GM21529 (cell line): Measurements from ENCODE around the gene KRTAP4-1.
"Not testable (repeated sequence)": the region's sequence is repeated elsewhere in the genome, so short reads cannot be mapped to it uniquely, and the experiment has no call there.

Source experiments
- ATAC-seq: cut with Tn5 transposase; IDR thresholded peaks from one replicate; pipeline ENCODE4 v1.9.1; 2021; ENCODE audit not compliant: unreplicated experiment

The KRTAP4-1 gene

GRCh38 chr17:41176744-41177387 is 7.8 kb downstream of the KRTAP4-1 start:
- no peak for ATAC-seq

GRCh38 chr17:41171886-41172285 is 12.8 kb downstream of the KRTAP4-1 start:
- no peak for ATAC-seq

- no peak for ATAC-seq
Measured at GRCh38 chr17:41168121-41168520, 16.6 kb downstream of the KRTAP4-1 start, which contains the start of gene KRTAP4-3. Gene KRTAP4-3 (minus strand): TSS chr17:41168221. CDS start chr17:41168172, 49 bp downstream.

- no peak for ATAC-seq
Measured at GRCh38 chr17:41167561-41167960, 17.1 kb downstream of the KRTAP4-1 start.

- ATAC-seq, result no peak
Measured at GRCh38 chr17:41163828-41164227, 20.9 kb downstream of the KRTAP4-1 start.

GRCh38 chr17:41160648-41161047 is 24.1 kb downstream of the KRTAP4-1 start, which contains the start of gene KRTAP4-4:
Gene KRTAP4-4 (minus strand): TSS chr17:41160748. CDS start chr17:41160691, 57 bp downstream.
- no peak for ATAC-seq

- not testable (repeated sequence) for ATAC-seq
Measured at GRCh38 chr17:41160190-41160589, 24.5 kb downstream of the KRTAP4-1 start.

- no peak for ATAC-seq
Measured at GRCh38 chr17:41153856-41154255, 30.9 kb downstream of the KRTAP4-1 start.

- ATAC-seq, result no peak
Measured at GRCh38 chr17:41151525-41151924, 33.2 kb downstream of the KRTAP4-1 start.

GRCh38 chr17:41150026-41150425 is 34.7 kb downstream of the KRTAP4-1 start:
- ATAC-seq, result no peak

GRCh38 chr17:41149652-41149985 is 35.1 kb downstream of the KRTAP4-1 start, which contains the start of gene KRTAP4-5:
Gene KRTAP4-5 (minus strand): TSS chr17:41149825. CDS start chr17:41149767, 58 bp downstream.
- ATAC-seq, result no peak

GRCh38 chr17:41148971-41149651 is 35.6 kb downstream of the KRTAP4-1 start:
- ATAC-seq, result not testable (repeated sequence)

- ATAC-seq, result no peak
Measured at GRCh38 chr17:41147531-41148204, 37.0 kb downstream of the KRTAP4-1 start.

- no peak for ATAC-seq
Measured at GRCh38 chr17:41145261-41145660, 39.5 kb downstream of the KRTAP4-1 start.

GRCh38 chr17:41144846-41145245 is 39.9 kb downstream of the KRTAP4-1 start:
- no peak for ATAC-seq

- ATAC-seq, result no peak
Measured at GRCh38 chr17:41141361-41141760, 43.4 kb downstream of the KRTAP4-1 start.

GRCh38 chr17:41140360-41141131 is 44.2 kb downstream of the KRTAP4-1 start, which contains the start of gene KRTAP4-6:
Gene KRTAP4-6 (minus strand): TSS chr17:41140544. CDS start chr17:41140487, 57 bp downstream.
- ATAC-seq, result no peak

- ATAC-seq, result not testable (repeated sequence)
Measured at GRCh38 chr17:41139865-41140264, 44.8 kb downstream of the KRTAP4-1 start.
